ENCODE results near the gene SLC27A1. TPM values are rescaled to one million over a fixed set of nuclear protein-coding genes. Genes with fewer than 3 reads are reported as not detected.

Gene SLC27A1
- total and polyA plus RNA-seq, 4 donors = 2.4 to 7.4 (median 4.0) TPM

DNA sequence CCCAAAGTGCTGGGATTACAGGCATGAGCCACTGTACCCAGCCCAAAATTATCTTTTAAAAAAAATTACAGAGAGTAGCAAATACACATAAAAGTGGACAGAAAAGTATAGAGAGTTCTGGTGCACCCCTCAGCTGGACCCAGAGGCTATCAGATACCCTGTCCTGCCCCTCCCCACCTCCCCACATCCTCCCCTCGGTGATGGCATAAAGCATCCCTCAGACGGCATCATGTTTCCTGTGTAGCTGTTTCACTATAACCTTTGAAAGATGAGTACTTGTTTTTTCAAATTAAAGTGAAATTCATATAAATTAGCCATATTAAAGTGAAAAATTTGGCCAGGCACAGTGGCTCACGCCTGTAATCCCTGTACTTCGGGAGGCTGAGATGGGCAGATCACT is 20.1 kb downstream of the SLC27A1 start:
- Histone ChIP-seq H3K27ac (ENCODE audit: low read depth in 1 of 2, low read length in 2 of 2) (no peak overlapping the region), H3K36me3 (ENCODE audit: control insufficient read depth in 4 of 4, insufficient read depth in 3 of 4, low read depth in 1 of 4, low read length in 3 of 4) (no peaks in the 10 kb centered on the region), H3K9ac (ENCODE audit: low read depth in 1 of 2, low read length in 2 of 2) (no peak overlapping the region), H3K9me3 (ENCODE audit: control insufficient read depth in 4 of 4, low read length in 3 of 4) (no peaks in the 10 kb centered on the region), H3K4me1 (ENCODE audit: control insufficient read depth in 4 of 4, insufficient read depth in 4 of 4, low read length in 3 of 4) (peaks cover 0 to 5% (median 2%) of the 10 kb centered on the region in 4 donors), H3K27me3 (ENCODE audit: control insufficient read depth in 4 of 4, insufficient read depth in 4 of 4, low read length in 3 of 4) (no peaks in the 10 kb centered on the region), H3K4me3 (ENCODE audit: low read depth in 1 of 3, low read length in 3 of 3) (no peak overlapping the region)
- WGBS = 77% methylated on average over 4 of the region's 4 CpGs
- DNase-seq (ENCODE audit: low spot score) = no peak
- TF ChIP-seq NR2F2 (IDR thresholded peaks at IDR 0.05) (no peak), FOXA1 (IDR thresholded peaks at IDR 0.05) (no peak), GABPA (IDR thresholded peaks at IDR 0.05 in 1 of 2, conservative IDR thresholded peaks at IDR 0.05 in 1 of 2) (no peak), FOXA2 (IDR thresholded peaks at IDR 0.05) (no peak), HNF4A (conservative IDR thresholded peaks at IDR 0.05) (no peak), SP1 (IDR thresholded peaks at IDR 0.05) (no peak), RXRA (IDR thresholded peaks at IDR 0.05) (no peak), TAF1 (conservative IDR thresholded peaks at IDR 0.05) (no peak), RAD21 (IDR thresholded peaks at IDR 0.05) (no peak), YY1 (IDR thresholded peaks at IDR 0.05) (no peak), HNF4G (IDR thresholded peaks at IDR 0.05) (no peak)
- TF ChIP-seq, protein P1, sequence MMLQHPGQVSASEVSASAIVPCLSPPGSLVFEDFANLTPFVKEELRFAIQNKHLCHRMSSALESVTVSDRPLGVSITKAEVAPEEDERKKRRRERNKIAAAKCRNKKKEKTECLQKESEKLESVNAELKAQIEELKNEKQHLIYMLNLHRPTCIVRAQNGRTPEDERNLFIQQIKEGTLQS (IDR thresholded peaks at IDR 0.05) = no peak
- TF ChIP-seq, protein P2, sequence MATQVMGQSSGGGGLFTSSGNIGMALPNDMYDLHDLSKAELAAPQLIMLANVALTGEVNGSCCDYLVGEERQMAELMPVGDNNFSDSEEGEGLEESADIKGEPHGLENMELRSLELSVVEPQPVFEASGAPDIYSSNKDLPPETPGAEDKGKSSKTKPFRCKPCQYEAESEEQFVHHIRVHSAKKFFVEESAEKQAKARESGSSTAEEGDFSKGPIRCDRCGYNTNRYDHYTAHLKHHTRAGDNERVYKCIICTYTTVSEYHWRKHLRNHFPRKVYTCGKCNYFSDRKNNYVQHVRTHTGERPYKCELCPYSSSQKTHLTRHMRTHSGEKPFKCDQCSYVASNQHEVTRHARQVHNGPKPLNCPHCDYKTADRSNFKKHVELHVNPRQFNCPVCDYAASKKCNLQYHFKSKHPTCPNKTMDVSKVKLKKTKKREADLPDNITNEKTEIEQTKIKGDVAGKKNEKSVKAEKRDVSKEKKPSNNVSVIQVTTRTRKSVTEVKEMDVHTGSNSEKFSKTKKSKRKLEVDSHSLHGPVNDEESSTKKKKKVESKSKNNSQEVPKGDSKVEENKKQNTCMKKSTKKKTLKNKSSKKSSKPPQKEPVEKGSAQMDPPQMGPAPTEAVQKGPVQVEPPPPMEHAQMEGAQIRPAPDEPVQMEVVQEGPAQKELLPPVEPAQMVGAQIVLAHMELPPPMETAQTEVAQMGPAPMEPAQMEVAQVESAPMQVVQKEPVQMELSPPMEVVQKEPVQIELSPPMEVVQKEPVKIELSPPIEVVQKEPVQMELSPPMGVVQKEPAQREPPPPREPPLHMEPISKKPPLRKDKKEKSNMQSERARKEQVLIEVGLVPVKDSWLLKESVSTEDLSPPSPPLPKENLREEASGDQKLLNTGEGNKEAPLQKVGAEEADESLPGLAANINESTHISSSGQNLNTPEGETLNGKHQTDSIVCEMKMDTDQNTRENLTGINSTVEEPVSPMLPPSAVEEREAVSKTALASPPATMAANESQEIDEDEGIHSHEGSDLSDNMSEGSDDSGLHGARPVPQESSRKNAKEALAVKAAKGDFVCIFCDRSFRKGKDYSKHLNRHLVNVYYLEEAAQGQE (IDR thresholded peaks at IDR 0.05) = no peak
- TF ChIP-seq, protein P3, sequence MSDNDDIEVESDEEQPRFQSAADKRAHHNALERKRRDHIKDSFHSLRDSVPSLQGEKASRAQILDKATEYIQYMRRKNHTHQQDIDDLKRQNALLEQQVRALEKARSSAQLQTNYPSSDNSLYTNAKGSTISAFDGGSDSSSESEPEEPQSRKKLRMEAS (IDR thresholded peaks at IDR 0.05) = no peak
- TF ChIP-seq, protein P4, sequence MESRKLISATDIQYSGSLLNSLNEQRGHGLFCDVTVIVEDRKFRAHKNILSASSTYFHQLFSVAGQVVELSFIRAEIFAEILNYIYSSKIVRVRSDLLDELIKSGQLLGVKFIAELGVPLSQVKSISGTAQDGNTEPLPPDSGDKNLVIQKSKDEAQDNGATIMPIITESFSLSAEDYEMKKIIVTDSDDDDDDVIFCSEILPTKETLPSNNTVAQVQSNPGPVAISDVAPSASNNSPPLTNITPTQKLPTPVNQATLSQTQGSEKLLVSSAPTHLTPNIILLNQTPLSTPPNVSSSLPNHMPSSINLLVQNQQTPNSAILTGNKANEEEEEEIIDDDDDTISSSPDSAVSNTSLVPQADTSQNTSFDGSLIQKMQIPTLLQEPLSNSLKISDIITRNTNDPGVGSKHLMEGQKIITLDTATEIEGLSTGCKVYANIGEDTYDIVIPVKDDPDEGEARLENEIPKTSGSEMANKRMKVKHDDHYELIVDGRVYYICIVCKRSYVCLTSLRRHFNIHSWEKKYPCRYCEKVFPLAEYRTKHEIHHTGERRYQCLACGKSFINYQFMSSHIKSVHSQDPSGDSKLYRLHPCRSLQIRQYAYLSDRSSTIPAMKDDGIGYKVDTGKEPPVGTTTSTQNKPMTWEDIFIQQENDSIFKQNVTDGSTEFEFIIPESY (IDR thresholded peaks at IDR 0.05) = no peak

DNA sequence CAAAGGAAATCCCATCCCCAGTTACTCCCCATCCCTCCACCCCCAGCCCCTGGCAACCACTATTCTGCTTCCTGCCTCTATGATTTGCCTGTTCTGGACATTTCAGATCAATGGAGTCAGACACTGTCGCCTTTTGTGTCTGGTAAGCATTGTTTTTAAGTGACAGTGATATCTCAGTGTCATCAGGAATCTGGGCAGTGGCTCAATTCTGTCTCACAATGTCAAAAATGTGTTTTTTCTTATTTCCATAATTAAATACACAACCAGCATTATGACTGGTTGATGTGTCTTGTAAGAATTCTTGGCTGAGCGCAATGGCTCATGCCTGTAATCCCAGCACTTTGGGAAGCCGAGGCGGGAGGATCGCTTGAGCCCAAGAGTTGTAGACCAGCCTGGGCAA is 21.0 kb downstream of the SLC27A1 start:
- Histone ChIP-seq H3K36me3 (ENCODE audit: control insufficient read depth in 4 of 4, insufficient read depth in 3 of 4, low read depth in 1 of 4, low read length in 3 of 4) (no peaks in the 10 kb centered on the region), H3K27me3 (ENCODE audit: control insufficient read depth in 4 of 4, insufficient read depth in 4 of 4, low read length in 3 of 4) (no peaks in the 10 kb centered on the region), H3K9ac (ENCODE audit: low read depth in 1 of 2, low read length in 2 of 2) (no peak overlapping the region), H3K4me1 (ENCODE audit: control insufficient read depth in 4 of 4, insufficient read depth in 4 of 4, low read length in 3 of 4) (peaks cover 0 to 5% (median 2%) of the 10 kb centered on the region in 4 donors), H3K27ac (ENCODE audit: low read depth in 1 of 2, low read length in 2 of 2) (no peak overlapping the region), H3K4me3 (ENCODE audit: low read depth in 1 of 3, low read length in 3 of 3) (no peak overlapping the region), H3K9me3 (ENCODE audit: control insufficient read depth in 4 of 4, low read length in 3 of 4) (no peaks in the 10 kb centered on the region)
- DNase-seq (ENCODE audit: low spot score) = no peak
- no peak for TF ChIP-seq TAF1 (conservative IDR thresholded peaks at IDR 0.05)
- TF ChIP-seq, protein P4 (IDR thresholded peaks at IDR 0.05) = no peak
- no peak for TF ChIP-seq HNF4A (conservative IDR thresholded peaks at IDR 0.05)
- TF ChIP-seq NR2F2 (IDR thresholded peaks at IDR 0.05) = no peak
- no peak for TF ChIP-seq EGR1 (IDR thresholded peaks at IDR 0.05; ENCODE audit: low read depth in 2 of 2)
- TF ChIP-seq SP1 (IDR thresholded peaks at IDR 0.05) = no peak
- TF ChIP-seq JUND (IDR thresholded peaks at IDR 0.05) = no peak
- TF ChIP-seq, protein P5, sequence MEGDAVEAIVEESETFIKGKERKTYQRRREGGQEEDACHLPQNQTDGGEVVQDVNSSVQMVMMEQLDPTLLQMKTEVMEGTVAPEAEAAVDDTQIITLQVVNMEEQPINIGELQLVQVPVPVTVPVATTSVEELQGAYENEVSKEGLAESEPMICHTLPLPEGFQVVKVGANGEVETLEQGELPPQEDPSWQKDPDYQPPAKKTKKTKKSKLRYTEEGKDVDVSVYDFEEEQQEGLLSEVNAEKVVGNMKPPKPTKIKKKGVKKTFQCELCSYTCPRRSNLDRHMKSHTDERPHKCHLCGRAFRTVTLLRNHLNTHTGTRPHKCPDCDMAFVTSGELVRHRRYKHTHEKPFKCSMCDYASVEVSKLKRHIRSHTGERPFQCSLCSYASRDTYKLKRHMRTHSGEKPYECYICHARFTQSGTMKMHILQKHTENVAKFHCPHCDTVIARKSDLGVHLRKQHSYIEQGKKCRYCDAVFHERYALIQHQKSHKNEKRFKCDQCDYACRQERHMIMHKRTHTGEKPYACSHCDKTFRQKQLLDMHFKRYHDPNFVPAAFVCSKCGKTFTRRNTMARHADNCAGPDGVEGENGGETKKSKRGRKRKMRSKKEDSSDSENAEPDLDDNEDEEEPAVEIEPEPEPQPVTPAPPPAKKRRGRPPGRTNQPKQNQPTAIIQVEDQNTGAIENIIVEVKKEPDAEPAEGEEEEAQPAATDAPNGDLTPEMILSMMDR (IDR thresholded peaks at IDR 0.05; ENCODE audit: low read depth, low read length, missing input control) = no peak
- TF ChIP-seq, protein P2 (IDR thresholded peaks at IDR 0.05) = no peak
- WGBS = 91% methylated on average over 5 of the region's 5 CpGs

All from liver (tissue), 9 donors.